ENCODE measurements around the gene ESR1. TPM values are rescaled to one million over a fixed set of nuclear protein-coding genes. Genes with fewer than 3 reads are reported as not detected.

Gene ESR1
- total RNA-seq: 0.86 and 1.6 TPM in 2 replicates

GRCh38 chr6:151807513-151808370 lies at the start of gene ESR1:
ESR1 (plus strand) TSS chr6:151807682; CDS start chr6:151807913, 231 bp downstream.

All from myometrial cell (primary cell).